Measurements from ENCODE around the gene PIK3R1.
A peak's percentile ranks its signal among the peaks of the same experiment; 100 is the strongest.

Gene PIK3R1

DNA sequence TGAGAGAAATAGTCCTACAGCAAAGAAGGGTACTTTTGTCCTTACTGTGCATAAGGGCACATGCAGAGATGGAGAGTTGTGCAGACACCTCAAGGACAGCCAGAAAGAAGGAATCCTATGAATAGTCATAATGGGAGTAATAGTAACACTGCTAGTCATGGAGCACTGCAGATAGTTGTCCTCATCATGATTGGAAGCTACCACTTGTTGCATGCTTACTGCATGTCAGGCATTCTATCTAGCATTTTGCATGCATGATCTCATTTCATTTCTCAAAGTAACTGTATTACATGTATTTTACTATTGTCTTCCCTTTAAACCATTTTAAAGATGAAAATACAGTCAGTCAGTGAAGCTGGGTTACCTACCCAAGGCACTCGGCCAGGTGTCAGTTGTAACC, 81.3 kb downstream of the PIK3R1 start:
- DNase-seq (ENCODE audit: low read depth in 2 of 2): no peak

DNA sequence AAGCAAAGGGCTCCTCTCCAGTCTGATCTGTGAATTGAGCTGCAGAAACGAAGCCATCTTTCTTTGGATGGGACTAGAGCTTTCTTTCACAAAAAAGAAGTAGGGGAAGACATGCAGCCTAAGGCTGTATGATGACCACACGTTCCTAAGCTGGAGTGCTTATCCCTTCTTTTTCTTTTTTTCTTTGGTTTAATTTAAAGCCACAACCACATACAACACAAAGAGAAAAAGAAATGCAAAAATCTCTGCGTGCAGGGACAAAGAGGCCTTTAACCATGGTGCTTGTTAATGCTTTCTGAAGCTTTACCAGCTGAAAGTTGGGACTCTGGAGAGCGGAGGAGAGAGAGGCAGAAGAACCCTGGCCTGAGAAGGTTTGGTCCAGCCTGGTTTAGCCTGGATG, 82.1 kb downstream of the PIK3R1 start:
- DNase-seq (ENCODE audit: low read depth in 2 of 2): no peak

DNA sequence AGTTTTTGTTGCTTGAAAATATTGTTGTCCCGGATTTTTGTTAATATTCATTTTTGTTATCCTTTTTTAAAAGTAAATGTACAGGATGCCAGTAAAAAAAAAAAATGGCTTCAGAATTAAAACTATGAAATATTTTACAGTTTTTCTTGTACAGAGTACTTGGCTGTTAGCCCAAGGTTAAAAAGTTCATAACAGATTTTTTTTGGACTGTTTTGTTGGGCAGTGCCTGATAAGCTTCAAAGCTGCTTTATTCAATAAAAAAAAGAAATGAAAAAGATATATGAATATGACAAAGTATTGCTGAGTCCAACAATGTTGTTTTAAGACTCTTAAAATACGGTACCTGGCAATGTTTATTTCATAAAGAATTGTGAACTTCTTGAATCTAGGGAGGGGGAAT, 82.9 kb downstream of the PIK3R1 start:
- DNase-seq (ENCODE audit: low read depth in 2 of 2): no peak

DNA sequence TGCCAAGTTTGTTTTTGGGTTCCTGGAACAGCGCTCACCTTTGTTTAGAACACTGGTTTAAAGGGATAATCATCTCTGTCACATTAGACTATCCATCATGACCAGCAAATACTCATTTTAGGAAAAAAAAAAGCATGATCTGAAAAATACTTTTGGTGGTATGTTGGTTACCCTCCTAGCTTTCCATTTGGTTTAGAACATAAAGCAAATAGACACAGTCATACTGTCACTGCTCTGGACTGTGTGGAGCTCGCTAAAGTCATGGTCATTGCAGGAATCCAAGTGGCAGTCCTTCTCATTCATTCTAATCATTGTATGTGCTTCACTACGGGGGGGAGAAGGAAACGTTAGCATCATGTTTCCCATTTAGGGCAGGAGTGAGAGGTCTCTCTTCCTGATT, 83.5 kb downstream of the PIK3R1 start:
- no peak for DNase-seq (ENCODE audit: low read depth in 2 of 2)

DNA sequence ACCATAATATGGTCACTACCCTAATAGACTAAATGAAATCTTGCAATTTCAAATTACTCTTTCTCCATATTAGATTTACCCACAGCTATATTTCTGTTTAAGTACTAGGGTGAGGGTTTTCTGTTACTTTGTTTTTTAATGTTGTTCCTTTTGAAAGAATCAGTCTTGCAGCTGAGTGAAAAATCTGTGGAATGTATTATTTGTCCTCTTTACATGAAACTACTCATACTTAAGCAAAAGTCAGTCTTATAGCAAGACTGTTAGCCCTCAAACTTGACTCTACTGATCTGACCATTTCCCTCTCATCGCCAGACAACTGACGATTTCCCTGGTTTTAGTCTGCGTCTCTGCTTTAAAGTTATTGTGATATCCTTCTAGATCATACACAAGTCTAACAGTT, 84.0 kb downstream of the PIK3R1 start:
- DNase-seq (ENCODE audit: low read depth in 2 of 2): no peak

DNA sequence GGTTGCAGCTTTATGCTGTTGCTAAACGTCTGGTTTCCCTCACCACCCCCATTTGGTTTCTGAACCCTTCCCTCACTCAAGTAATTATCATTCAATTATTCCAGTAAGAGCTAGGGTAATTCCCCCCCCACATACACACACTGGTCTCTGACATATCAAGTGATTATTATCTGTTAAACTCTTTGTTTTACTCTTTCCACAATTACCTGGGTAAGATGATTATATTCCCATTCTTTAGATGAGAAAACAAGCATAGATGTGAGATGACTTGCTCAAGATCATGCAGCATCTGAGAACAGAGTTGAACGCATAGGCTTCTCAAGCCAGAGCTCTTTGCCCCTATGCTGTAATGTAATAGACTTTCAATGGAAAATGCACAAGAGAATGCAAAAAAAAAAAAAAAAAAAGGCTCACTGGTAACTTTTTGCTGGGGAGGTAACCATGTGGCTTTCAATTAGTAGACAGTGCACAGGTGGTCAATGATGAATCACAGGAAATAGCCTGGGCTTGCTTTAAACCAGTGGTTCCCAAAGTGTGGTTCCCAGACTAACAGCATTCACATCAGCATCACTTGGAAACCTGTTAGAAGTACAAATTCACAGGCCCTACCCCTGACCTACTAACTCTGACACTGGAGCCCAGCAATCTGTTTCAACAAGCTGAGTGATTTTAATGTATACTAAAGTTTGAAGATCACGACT, 87.6 kb downstream of the PIK3R1 start:
- DNase-seq (ENCODE audit: low read depth in 2 of 2): no peak

DNA sequence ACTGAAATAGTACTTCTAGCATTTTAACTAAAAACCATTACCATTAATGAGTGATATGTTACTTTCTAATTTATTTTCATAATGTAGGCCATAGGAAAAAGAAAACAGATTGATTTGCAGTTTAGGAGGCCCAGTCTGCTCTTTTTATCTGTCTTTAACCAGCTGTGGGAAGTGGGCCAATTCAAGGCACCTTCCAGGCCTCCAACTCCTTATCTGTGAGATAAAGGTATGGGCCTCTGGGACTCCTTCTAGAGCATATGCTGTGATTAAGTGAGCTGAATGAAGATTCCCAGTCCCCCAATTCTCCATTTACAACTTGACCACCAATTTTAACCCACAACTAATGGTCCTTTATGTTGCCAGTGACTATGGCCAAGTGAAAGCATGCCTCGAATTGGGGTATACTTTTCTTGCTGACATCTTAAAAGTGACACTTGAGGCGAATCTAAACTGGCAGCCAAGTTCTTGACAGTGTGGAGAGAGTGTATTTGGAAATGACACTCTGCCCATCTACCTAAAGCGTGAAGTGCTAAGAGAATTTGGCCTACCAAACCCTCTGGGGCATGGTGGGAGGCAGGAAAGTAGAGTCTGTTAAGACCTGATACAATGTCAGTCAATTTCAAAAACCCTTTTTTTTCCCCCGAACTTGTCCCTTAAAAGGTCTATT, 88.3 kb downstream of the PIK3R1 start:
- no peak for DNase-seq (ENCODE audit: low read depth in 2 of 2)

DNA sequence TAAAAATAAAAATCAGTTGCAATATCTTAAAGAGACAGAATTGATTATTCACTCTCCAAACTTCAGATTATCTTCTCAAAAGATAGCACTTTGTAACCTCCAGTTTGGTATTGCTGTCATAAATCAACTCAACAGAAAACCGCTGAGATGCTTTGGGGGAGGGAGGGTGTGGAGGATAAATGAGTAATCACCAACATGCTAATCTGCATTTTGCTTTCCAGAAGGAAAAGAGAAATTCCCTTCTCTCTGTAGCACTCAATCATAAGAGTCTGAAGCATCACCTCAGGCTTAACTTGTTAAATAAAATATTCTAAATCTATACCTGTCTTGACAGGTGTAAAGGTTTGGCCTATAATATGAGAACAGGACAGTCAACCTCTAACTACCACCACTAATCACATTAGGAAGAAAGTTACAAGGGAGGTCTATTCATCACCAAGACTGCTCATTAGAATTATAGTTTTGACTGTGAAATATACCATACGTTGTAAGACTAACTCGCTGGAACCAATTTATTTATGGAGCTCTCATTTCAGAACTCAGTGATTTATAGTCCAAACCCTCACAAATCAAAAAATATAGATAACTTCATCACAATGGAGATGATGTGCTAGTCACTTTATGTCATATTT, 89.0 kb downstream of the PIK3R1 start:
- no peak for DNase-seq (ENCODE audit: low read depth in 2 of 2)

DNA sequence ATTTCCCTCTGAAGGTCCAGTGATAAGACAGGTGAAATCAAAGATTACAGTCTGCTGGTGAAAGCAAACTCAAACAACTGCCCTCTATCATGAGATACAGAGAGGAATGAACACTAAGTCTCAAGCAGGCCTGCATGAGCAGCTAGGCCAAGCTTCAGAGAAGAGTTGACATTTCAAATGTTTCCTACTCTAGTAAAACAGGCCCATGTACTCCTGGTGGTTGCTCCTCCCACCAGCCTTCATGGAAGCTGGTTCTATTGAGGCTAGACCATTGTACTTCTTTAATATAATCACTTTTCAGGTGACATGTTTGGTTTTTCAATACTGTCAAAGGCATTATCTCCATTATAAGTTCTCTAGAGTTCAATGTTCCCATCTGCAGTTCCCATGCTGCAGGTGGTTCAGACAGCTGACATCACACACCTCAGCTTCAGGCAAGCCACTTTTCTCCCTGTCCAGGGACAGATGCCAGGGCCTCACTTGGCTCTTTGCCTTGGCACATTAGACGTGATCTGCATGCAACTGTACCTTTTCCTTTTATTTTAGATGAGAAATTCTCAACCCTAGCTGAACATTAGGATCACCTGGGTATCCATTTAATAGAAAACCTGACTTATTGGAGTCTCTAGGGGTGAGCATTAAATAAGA, 89.8 kb downstream of the PIK3R1 start:
- DNase-seq (ENCODE audit: low read depth in 2 of 2): no peak

DNA sequence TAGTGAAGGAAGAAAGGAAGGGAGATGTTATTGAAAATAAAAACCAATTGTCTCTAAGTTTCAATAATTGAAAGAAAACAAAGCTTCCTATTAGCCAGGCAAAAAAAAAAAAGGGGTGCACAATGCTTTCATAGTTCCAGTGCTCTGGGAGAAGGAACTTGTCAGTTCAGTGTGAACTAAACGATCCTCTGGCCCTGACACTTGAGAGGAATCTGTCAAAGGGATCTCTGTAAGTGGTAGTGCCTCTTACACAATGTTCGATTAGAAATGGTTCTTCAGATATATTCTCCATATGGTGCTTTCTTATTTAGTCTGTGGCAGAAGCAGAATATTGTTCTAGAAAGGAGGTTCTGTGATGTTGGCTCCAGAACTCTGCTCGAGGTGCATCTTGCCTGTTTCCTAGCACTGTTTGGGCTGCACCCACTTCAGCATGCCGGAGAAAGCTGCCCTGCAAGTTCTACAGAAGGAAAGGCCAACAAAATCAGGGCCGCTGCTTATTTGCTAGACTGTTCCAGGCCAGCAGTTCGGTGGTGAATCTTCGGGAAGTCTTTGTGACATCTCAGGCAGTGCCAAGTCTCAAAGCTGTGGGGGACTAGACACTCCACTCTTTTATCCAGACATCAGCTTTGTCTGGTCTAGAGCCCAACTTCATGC, 90.9 kb downstream of the PIK3R1 start:
- no peak for DNase-seq (ENCODE audit: low read depth in 2 of 2)

DNA sequence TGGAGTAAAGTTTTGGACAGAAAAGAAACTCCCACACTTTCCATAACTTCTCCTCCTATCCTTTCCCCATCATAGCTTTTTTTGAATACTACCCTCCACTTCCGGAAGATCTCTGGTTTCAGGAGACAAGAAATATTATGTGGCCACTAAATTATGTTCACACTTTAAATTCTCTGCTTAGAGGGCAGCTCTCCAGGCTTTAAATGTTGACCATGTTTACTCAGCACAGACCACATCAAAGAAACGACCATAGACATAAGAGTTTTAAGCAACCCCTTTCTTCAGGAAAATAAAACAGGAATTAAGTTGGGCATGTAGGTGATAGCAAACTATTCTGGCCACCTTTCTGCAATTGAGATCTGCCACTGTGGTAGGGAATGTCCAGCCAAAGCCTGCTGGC, 97.8 kb downstream of the PIK3R1 start:
- DNase-seq (ENCODE audit: low read depth in 2 of 2): no peak

DNA sequence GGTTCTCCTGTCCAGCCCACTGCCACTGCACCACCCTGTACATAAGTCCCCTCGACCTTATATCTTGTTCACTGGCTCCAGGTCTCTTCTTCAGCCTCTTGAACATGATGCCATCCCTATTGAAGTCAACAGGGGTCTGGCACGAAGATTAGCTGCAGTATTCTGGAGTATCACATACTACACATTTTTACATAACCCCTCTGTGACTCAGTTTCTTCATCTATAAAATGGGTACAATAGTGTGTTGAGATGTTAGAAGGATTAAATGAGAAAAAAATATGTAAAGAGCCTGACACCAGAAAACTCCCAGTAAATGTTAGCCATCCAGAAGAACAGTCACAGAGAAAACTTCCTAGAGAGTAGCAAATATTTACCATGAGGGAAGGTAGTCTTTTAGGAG, 98.9 kb downstream of the PIK3R1 start:
- DNase-seq (ENCODE audit: low read depth in 2 of 2): no peak

DNA sequence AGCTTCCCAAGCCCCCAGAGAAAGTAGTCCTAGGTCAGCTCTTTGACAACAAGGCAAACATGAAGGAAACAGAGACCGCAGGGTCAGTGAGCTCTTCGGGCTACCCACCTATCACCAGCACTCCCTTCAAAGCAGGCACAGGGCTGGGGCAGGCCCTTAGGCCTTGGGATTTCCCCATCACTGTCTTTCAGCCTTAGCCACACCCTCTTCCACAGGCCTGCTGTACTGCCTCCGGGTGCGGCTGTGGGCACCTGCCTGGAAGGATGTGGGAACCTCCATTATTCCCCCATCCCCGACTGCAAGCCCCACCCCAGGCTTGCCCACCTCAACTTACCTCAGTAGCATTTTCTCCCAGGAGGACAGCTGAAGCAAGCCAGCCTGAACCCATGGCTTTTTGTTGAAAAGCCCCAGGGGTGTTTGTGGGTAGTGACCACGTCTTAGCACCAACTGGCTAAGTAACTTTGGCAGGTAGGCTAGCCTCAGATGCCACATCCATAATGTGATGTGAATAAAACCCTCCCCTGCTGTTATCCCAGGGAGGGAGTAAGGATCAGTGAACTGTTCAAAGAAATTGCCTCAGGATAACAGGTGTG, 100.2 kb downstream of the PIK3R1 start:
- peak in 1 of 2 donors; percentile 19 for DNase-seq (ENCODE audit: low read depth in 2 of 2)

DNA sequence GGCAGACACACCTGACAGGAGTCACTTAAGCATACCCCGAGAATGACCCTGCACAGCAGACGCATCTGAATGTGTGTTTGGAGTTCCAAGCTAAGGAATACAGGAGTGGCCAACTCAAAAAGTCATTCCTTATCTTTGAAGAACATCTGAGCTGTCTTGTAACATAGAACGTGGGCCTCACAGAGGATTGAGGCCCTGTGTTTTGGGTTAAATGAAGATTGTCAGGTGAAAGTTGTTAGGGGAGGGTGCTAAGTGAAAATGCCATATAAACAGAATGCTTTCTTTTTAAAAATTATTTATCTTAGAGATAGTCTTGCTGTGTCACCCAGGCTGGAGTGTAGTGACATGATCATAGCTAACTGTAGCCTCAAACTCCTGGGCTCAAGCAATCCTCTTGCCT, 100.9 kb downstream of the PIK3R1 start:
- DNase-seq (ENCODE audit: low read depth in 2 of 2): no peak

DNA sequence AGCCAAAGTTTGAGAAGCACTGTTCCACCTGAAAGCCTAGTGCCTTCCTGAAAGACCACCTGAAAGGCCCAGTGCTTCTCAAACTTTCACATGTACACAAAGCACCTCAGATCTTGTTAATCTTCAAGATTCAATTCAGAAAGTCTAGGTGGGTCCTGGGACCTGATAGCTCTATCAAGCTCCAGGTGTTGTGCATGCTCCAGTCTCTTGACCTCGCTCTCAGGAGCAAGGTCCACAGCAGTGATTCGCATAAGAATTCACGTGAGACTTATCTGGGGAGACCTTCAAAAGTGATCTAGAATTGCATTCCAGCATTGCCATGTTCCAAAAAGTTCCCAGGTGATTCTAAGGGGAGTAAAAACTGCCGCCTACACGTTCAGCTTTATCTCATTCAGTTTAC, 102.1 kb downstream of the PIK3R1 start:
- DNase-seq (ENCODE audit: low read depth in 2 of 2): no peak

DNA sequence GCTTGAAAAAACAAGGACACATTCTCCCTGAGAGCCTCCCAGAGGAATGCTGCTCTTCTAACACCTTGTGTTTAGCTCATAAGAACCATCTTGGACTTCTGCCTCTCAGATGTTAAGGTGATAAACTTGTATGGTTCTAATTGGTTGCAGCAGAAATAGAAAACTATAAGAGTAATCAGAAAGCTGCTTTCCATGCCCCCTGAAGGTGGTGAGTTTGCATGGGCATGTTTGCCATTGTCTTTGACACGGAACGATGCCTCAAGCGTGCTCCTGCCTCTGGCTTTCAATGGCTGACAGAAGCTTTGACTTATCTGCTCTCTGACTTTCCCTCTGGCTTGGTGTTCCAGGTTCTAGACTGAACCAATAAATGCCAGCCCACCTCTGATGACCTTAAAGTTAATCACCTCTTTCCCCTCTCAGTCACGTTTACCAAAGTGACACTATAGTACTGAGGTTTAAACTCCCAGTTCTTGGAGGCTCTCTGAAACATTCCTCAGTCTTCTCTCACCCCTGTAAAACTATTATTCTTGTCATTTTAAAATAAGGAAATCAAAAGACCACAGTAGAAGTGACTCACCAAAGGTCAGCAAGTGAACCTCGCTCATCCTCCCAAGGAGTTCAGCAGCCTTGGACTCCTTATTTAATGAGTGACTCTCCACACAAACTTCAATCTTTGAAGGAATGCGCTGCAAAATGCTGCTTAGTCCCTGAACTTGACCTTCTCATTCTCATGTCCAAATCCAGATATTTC, 103.6 kb downstream of the PIK3R1 start:
- no peak for DNase-seq (ENCODE audit: low read depth in 2 of 2)

DNA sequence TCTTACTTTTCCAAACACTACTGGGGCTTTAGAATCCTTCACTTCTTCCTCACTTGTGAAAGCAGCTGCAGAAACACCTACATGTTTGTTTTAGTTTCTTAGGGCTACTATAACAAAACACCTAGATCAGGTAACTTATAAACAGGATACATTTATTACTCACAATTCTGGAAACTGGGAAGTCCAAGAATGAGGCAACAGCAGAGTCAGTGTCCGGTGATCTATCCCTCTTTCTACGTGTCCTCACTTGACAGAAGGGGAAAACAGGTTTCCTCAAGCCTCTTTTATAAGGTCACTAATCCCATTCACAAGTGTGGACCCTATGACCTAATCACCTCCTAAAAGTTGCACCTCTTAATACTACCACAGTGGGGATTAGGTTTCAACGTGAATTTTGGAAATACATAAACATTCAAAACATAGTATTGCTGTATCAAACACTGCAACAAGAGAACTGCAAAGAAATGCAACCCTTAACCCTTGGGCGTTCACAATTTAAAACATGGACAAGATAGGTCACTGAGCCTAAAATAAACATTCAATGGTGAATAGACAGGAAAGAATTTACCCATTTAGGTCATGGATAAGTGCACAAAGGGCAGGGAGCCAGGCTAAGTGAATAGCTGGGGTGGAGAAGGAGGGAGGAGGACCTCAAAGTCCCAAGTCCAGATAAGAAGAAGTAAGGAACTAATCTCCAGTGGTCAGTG, 104.3 kb downstream of the PIK3R1 start:
- no peak for DNase-seq (ENCODE audit: low read depth in 2 of 2)

DNA sequence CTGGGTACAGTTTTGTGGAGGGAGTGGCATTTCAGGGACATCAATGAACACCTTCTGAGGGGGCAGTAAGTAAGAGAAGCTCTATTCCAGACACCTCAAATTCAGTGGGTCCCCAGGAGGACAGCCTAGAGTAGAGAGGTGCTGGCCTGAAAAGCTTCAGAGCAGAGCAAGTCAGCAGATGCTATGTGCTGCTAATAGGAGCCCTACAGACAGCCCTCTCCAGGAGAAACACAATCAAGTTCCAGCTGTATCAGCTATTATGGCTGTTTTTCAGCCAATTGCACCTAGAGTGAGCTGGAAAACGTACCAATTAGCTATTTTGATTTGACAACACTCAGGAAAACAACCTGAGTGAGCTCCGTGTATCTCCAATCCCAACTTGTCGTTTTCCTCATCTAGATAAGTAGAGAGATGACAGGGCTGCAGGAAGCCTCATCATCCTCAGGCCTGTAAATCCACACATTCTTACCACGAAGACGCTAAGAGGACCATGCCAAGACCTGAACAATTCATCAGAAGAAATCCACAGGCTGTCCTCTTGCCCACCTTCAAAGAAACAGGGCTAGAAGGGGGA, 104.9 kb downstream of the PIK3R1 start:
- DNase-seq (ENCODE audit: low read depth in 2 of 2): no peak

DNA sequence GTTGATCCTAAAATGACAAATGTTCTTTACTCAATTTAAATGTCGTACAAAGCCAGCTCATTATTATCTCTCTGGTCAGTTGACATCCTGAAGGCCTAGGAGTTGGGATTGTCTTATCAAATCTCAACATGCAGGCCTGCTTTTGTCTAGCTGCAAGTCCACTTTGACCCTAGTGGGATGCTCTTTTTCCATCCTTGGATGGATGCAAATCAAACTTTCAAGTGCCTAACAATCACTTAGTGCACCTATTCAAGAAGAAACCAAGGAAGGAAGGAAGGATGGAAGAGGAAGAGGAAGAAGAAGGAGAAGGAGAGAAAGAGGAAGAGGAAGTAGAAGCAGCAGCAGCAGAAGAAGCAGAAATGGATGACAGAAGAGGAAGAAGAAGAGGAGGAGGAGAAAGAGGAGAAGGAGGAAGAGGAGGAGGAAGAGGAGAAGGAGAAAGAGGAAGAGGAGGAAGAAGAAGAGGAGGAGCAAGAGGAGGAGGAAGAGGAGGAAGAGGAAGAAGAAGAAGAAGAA, 109.6 kb downstream of the PIK3R1 start:
- DNase-seq (ENCODE audit: low read depth in 2 of 2): no peak

Data from stimulated activated CD8-positive, alpha-beta memory T cell treated with anti-CD3 and anti-CD28 coated beads, Interleukin-7, amount 100 ng/mL, for 4 hours (primary cell).